Astrocyte of the spinal cord (primary cell): Measurements from ENCODE around the gene CDC25B.

Experiments
- DNase-seq: peaks from one replicate; pipeline ENCODE4 v3.0.0; 2011; ENCODE audit warnings: low read depth, low spot score
- H3K4me3 ChIP-seq: 2 replicates; pipeline ENCODE4 v1.5.1; 2011; ENCODE audit warnings: low read depth, mild to moderate bottlenecking, low read length, moderate library complexity
- in situ Hi-C: cut with HindIII; loops from 2 replicates; pipeline ENCODE4 v1.10.0; 2017; ENCODE audit warnings: low sequenced_read_pairs
- TF ChIP-seq, protein P1 (sequence below): IDR thresholded peaks from 2 replicates; pipeline ENCODE4 v1.5.1; 2012; ENCODE audit warnings: low read depth, mild to moderate bottlenecking, low read length, inconsistent platforms

Gene CDC25B

DNA sequence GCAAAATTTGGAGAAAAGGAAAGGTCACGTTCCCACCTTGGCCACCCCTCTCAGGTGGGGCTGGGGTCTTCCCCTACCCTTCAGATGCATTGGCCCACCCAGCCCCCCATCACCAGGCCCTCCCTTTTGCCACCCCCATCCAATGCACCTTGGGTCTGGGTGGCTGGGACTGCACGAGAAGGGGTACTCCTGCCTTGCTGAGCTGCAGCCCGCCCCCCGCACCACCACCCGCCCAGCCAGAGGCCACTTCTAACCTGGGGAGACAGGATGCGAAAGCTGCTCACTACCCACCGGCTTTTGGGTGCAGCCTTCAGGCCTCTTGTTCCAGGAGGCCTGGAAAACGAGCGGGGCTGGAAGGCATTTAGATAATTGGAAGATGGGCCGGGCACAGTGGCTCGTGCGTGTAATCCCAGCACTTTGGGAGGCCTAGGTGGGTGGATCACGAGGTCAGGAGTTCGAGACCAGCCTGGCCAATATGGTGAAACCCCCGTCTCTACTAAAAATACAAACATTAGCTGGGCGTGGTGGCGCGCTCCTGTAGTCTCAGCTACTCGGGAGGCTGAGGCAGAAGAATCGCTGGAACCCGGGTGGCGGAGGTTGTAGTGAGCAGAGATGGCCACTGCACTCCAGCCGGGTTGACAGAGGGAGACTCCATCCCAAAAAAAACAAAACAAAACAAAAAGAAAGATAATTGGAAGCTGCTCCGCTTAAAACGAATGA lies 1.2 kb upstream of the CDC25B start:
- H3K4me3 ChIP-seq, result peak overlapping the region; percentile 70
- no peak for DNase-seq
- TF ChIP-seq, protein P1, sequence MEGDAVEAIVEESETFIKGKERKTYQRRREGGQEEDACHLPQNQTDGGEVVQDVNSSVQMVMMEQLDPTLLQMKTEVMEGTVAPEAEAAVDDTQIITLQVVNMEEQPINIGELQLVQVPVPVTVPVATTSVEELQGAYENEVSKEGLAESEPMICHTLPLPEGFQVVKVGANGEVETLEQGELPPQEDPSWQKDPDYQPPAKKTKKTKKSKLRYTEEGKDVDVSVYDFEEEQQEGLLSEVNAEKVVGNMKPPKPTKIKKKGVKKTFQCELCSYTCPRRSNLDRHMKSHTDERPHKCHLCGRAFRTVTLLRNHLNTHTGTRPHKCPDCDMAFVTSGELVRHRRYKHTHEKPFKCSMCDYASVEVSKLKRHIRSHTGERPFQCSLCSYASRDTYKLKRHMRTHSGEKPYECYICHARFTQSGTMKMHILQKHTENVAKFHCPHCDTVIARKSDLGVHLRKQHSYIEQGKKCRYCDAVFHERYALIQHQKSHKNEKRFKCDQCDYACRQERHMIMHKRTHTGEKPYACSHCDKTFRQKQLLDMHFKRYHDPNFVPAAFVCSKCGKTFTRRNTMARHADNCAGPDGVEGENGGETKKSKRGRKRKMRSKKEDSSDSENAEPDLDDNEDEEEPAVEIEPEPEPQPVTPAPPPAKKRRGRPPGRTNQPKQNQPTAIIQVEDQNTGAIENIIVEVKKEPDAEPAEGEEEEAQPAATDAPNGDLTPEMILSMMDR, result no peak
- in situ Hi-C loops, result no loop called here

DNA sequence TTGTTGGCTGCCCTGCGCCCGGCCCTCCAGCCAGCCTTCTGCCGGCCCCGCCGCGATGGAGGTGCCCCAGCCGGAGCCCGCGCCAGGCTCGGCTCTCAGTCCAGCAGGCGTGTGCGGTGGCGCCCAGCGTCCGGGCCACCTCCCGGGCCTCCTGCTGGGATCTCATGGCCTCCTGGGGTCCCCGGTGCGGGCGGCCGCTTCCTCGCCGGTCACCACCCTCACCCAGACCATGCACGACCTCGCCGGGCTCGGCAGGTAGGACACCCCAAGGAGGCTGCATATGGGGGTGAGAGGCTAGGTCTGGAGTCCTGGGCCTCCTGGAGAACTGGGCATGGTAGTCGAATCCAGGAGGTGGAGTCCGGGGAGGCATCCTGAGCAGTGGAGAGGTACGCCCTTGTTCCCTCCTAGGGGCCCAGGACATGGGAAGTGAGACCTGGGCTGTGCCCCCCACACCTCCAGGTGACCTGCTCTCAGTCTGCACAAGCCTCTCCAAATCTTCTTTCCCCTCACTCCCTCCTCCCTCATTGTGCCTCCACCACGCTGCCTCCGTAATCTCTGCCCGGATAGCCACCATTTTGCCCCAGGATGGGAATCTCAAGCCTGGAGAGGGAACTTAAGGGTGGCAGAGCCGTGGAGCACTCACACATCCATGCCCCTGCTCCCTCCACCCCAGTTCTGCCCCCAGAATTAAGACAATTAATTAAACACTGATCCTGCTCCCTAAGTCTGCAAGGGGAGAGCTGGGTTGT lies 541 bp downstream of the CDC25B start:
- no peak for DNase-seq
- TF ChIP-seq, protein P1, result no peak
- peak overlapping the region; percentile 70 for H3K4me3 ChIP-seq
- in situ Hi-C loops, result no loop called here

DNA sequence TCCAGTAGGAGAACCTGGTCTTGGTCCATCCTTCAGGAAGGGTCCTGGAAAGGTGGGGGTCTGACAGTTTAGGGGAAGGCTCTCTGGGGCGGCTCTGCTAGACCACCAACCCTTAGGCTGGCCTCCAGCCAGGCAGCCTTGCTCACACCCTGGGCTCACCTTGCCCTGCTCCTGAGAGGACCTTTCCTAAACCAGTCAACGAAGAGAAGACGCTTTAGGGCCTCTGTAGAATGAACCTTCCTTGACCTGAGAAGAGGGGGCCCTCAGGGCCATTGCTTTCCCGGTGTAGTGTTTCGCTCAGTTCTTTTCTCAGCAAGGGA lies 1.1 kb downstream of the CDC25B start:
- DNase-seq, result no peak
- H3K4me3 ChIP-seq, result peak overlapping the region; percentile 70
- in situ Hi-C loops, result no loop called here
- TF ChIP-seq, protein P1, result no peak

DNA sequence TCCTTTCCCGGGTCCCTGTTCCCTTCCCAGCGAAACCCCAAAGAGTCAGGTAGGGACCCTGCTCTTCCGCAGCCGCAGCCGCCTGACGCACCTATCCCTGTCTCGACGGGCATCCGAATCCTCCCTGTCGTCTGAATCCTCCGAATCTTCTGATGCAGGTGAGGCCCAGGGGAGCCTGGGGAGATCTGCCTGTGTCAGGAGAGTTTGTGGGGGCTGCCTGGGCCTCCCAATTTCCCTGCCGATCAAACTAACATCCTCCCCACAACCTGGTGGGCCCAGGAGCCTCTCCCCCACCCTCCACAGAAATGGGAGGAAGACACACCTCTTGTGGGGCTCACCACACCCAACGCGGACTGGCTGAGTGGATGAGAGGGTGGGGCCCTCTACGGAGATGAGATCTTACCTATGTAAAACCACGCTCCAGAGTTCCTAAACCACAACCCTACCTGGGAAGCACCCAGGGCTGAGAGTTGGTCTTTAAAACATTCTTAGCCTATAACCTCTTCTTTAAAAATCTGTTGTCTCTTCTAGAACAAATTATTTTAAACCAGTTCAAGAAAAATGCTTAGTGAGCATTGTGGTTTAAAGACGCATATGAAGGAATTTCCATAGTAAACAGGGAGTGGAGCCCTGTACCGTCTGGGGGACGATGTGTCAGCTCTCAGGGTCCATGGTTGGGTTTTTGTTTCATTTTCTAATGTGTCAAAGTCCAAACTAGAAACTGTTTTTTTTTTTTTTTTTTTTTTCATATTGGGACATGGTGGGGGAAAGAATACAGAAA lies 1.7 kb downstream of the CDC25B start:
- DNase-seq, result no peak
- peak overlapping the region; percentile 70 for H3K4me3 ChIP-seq

DNA sequence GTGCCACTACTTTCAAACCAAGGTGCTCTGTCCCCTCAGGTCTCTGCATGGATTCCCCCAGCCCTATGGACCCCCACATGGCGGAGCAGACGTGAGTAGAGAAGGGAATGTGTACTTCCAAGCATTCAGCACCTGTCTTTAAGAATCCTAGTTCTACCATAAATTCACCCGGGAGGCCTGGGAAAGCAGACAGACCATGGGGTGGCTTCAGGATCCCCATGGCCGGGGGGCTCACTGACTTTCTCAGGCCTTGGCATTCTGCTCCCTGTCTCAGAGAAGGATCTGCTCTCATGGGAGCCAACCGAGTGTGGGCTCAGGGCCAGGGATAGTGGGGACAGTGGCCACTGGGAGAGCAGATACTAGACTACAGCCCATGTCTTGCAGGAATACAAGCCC lies 2.3 kb downstream of the CDC25B start:
- TF ChIP-seq, protein P1, result no peak
- DNase-seq, result no peak
- H3K4me3 ChIP-seq, result peak overlapping the region; percentile 70
- in situ Hi-C loops, result no loop called here

More for the DNA sequence above, 1.7 kb downstream of the CDC25B start:
- TF ChIP-seq, protein P1, result no peak
- in situ Hi-C loops, result no loop called here

DNA sequence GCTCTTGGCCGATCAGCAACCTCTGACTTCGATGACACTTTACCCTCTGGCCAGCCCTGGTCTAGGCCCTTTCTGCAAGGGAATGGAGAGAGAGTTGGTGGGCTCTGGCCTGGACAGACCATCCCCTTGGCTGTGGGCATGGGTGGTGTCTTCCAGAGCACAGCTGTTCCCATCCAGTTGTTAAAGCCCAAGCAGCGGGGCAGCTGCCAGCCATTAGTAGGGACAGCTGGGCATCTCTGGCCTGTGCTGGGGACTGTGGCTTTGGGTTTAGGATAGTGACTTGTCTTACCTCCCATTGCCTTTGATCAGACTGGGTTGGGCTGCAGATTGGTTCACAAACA lies 2.8 kb downstream of the CDC25B start:
- TF ChIP-seq, protein P1, result no peak
- in situ Hi-C loops, result no loop called here
- H3K4me3 ChIP-seq, result no peak overlapping the region
- DNase-seq, result no peak
